BJ (cell line): ENCODE measurements around the gene SLC51B. TPM values are rescaled to one million over a fixed set of nuclear protein-coding genes. Genes with fewer than 3 reads are reported as not detected.

ENCODE experiments used
- CTCF ChIA-PET: fragments of 350-600 bp; formaldehyde crosslinking; extraction: SDS; loops from one replicate; lab custom pipeline; 2021; ENCODE audit warnings: antibody characterized with exemption, inconsistent platforms; lab: Yijun Ruan, JAX
- POLR2A ChIA-PET: fragments of 300-600 bp; sonication (Branson Sonifier 250); formaldehyde crosslinking; extraction: SDS; loops from one replicate; lab custom pipeline; 2021; ENCODE audit warnings: antibody characterized with exemption; lab: Charles Lee
- DNase-seq: peaks from one replicate; pipeline ENCODE4 v3.0.0-alpha.2; 2011; ENCODE audit warnings: low read depth
- H3K27me3 ChIP-seq: 2 replicates; pipeline ENCODE4 v1.6.0; 2011; ENCODE audit warnings: low read length; ENCODE audit not compliant: control insufficient read depth, insufficient read depth
- H3K36me3 ChIP-seq: 2 replicates; pipeline ENCODE4 v1.5.1; 2011; ENCODE audit warnings: low read length; ENCODE audit not compliant: control insufficient read depth, insufficient read depth
- H3K4me3 ChIP-seq: 2 replicates; pipeline ENCODE4 v1.5.1; 2011; ENCODE audit warnings: low read depth, mild to moderate bottlenecking, control low read depth, low read length
- CTCF ChIP-seq: IDR thresholded peaks from 2 replicates; pipeline ENCODE4 v1.5.1; 2011; ENCODE audit warnings: low read depth, mild to moderate bottlenecking, control low read depth, inconsistent platforms, low read length, moderate library complexity; ENCODE audit not compliant: insufficient read depth
- polyA plus RNA-seq: library from polyadenylated mRNA; depleted of rRNA; stranded (reverse); fragments of >200 nt; gene quantifications from 2 replicates; pipeline ENCODE4 v1.2.3, GENCODE V29; 2011

Gene SLC51B
- polyA plus RNA-seq, 1 experiment = not detected

DNA sequence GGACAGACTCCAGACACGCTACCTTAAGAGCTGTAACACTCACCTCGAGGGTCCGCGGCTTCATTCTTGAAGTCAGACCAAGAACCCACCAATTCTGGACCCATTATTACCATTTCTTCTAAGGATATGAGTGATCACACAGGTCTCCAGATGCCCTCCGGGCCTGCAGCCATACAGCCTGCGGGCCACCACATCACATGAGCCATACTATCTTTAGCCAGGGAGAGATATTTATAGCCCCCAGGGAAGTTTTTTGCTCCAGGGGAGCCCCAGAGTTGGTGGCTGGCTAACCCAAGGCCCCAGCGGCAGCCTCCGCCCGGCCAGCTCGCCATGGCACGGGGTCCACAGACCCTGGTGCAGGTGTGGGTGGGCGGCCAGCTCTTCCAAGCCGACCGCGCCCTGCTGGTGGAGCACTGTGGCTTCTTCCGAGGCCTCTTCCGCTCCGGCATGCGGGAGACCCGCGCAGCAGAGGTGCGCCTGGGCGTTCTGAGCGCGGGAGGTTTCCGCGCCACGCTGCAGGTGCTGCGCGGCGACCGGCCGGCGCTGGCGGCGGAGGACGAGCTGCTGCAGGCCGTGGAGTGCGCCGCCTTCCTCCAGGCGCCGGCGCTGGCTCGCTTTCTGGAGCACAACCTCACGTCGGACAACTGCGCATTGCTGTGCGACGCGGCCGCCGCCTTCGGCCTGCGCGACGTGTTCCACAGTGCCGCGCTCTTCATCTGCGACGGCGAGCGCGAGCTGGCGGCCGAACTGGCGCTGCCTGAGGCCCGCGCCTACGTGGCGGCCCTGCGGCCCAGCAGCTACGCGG, 31.5 kb downstream of the SLC51B start, which contains the start of gene KBTBD13:
Gene KBTBD13 (plus strand): TSS at position 261 of the 805 bp plus-strand sequence. CDS start 70 bp downstream, at position 331.
- DNase-seq = no peak
- H3K36me3 ChIP-seq = no peaks in the 10 kb centered on the region
- no peak within 1 kb of the TSS for H3K4me3 ChIP-seq
- ChIA-PET CTCF (interaction anchor here (0.9 to 13.4 kb wide), 11 partner anchors 9 to 346 kb away, joined by 3 to 301 read pairs (median 9); partner anchors contain the start of genes RASL12 and SLC51B), POLR2A (no interaction called here)
- peaks cover 12% of the 10 kb centered on the region for H3K27me3 ChIP-seq
- TF ChIP-seq CTCF = no peak

- ChIA-PET CTCF (interaction anchor here (0.9 to 13.4 kb wide), 13 partner anchors 10 to 347 kb away, joined by 3 to 301 read pairs (median 7); partner anchors contain the start of genes RASL12 and SLC51B), POLR2A (no interaction called here)
- peaks cover 14% of the 10 kb centered on the region for H3K27me3 ChIP-seq
- TF ChIP-seq CTCF = no peak
- no peaks in the 10 kb centered on the region for H3K36me3 ChIP-seq
- no peak overlapping the region for H3K4me3 ChIP-seq
- no peak for DNase-seq
Measured at GRCh38 chr15:65077291-65077980, 32.2 kb downstream of the SLC51B start.

DNA sequence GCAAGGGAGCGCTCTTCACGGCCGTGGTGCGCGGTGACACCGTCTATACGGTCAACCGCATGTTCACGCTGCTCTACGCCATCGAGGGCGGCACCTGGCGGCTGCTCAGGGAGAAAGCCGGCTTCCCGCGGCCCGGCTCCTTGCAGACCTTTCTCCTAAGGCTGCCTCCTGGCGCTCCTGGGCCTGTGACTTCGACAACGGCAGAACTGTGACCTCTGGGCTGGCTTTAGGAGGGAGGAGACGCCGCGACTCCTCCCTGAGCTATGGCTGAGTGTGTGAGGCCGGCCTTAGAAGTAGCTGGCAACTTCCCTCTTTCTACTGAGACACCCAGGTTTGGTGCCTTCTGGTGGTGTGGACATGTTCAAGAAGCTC, 32.8 kb downstream of the SLC51B start:
- H3K27me3 ChIP-seq = peaks cover 15% of the 10 kb centered on the region
- ChIA-PET CTCF (interaction anchor here (0.5 to 13.4 kb wide), 17 partner anchors 9 to 469 kb away, joined by 3 to 301 read pairs (median 5); partner anchors contain the start of genes RASL12, SLC51B and UBAP1L), POLR2A (no interaction called here)
- no peak for DNase-seq
- TF ChIP-seq CTCF = peak; percentile 81
- H3K36me3 ChIP-seq = no peaks in the 10 kb centered on the region
- no peak overlapping the region for H3K4me3 ChIP-seq

DNA sequence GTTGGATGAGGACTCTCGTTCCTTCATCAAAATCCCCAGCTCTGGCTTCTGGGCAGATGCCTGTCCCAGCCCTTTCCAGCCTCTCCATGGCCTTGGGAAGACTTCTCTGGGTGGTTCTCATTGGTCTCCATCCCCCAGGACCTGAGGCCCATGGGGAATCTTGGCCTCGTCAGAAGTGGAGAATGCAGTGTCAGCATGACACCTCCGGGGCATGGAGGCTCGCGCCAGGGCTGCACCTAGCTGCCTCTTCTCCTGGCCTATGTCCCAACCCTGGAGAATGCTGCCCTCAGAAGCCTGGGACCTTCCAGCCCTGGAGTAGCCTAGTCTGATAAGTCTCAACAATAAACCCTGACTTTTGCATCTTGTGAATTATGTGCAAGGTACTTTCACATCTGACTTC, 34.4 kb downstream of the SLC51B start:
- no peak for DNase-seq
- ChIA-PET POLR2A (no interaction called here), CTCF (interaction anchor here (1.6 to 13.4 kb wide), 6 partner anchors 7 to 352 kb away, joined by 5 to 301 read pairs (median 52); partner anchors contain the start of gene RASL12)
- H3K36me3 ChIP-seq = no peaks in the 10 kb centered on the region
- TF ChIP-seq CTCF = no peak
- peaks cover 17% of the 10 kb centered on the region for H3K27me3 ChIP-seq
- H3K4me3 ChIP-seq = no peak overlapping the region

- POLR2A ChIA-PET = no interaction called here
- no peak overlapping the region for H3K4me3 ChIP-seq
- H3K36me3 ChIP-seq = no peaks in the 10 kb centered on the region
- peaks cover 17% of the 10 kb centered on the region for H3K27me3 ChIP-seq
- CTCF ChIA-PET = interaction anchor here (1.2 to 13.4 kb wide), 4 partner anchors 14 to 47 kb away, joined by 5 to 301 read pairs (median 40); partner anchors contain the start of gene RASL12
- no peak for TF ChIP-seq CTCF
- no peak for DNase-seq
Measured at GRCh38 chr15:65081270-65081669, 36.1 kb downstream of the SLC51B start.
